Panc1 (cell line): Measurements from ENCODE around the gene RASA3. TPM values are rescaled to one million over a fixed set of nuclear protein-coding genes. Genes with fewer than 3 reads are reported as not detected.

Experiments used
- ATAC-seq: fragments of 200-7000 bp; cut with Tn5 transposase; 2 replicates; pipeline ENCODE4 v1.9.1; 2020; ENCODE audit warnings: mild to moderate bottlenecking, moderate library complexity
- BruUV-seq: library from RNA; stranded (reverse); fragments of 400-500 nt; replicated peaks from 2 replicates; lab custom pipeline; 2021; lab: Mats Ljungman, UMichigan
- CTCF ChIA-PET: fragments of 300-600 bp; sonication (Branson Sonifier 250); formaldehyde crosslinking; loops from one replicate; lab custom pipeline; 2022; ENCODE audit warnings: antibody characterized with exemption; lab: Charles Lee
- POLR2A ChIA-PET: fragments of 300-600 bp; sonication (Branson Sonifier 250); formaldehyde crosslinking; loops from one replicate; lab custom pipeline; 2022; ENCODE audit warnings: antibody characterized with exemption; lab: Charles Lee
- DNase-seq: peaks from one replicate; pipeline ENCODE4 v3.0.0-alpha.2; 2010; ENCODE audit warnings: low read depth, low spot score
- H3K27ac ChIP-seq: 2 replicates; pipeline ENCODE4 v1.5.1; 2011; ENCODE audit warnings: mild to moderate bottlenecking, low read length, inconsistent platforms
- H3K27me3 ChIP-seq: fragments of 200-500 bp; sonication (Bioruptor generic); 2 replicates; pipeline ENCODE4 v1.6.0; 2014; ENCODE audit warnings: low read length, inconsistent platforms; ENCODE audit not compliant: control insufficient read depth, insufficient read depth
- H3K36me3 ChIP-seq: fragments of 200-500 bp; sonication (Bioruptor generic); 2 replicates; pipeline ENCODE4 v1.5.1; 2014; ENCODE audit warnings: inconsistent platforms, mild to moderate bottlenecking, low read length, moderate library complexity; ENCODE audit not compliant: control insufficient read depth, insufficient read depth
- H3K4me1 ChIP-seq: 2 replicates; pipeline ENCODE4 v1.5.1; 2011; ENCODE audit warnings: inconsistent platforms, mild to moderate bottlenecking, low read length, moderate library complexity; ENCODE audit not compliant: control insufficient read depth, insufficient read depth
- H3K4me3 ChIP-seq, 2 experiments: 2 replicates each; pipeline ENCODE4 v1.5.1; 2011 to 2012; ENCODE audit warnings: low read depth in 2 of 2, low read length in 2 of 2, mild to moderate bottlenecking in 2 of 2, inconsistent platforms in 1 of 2, moderate library complexity in 1 of 2
- H3K9me3 ChIP-seq: fragments of 200-500 bp; sonication (Bioruptor generic); 2 replicates; pipeline ENCODE4 v1.5.1; 2014; ENCODE audit warnings: low read depth, mild to moderate bottlenecking, inconsistent platforms, low read length, moderate library complexity; ENCODE audit not compliant: control insufficient read depth, insufficient read depth
- POLR2AphosphoS5 ChIP-seq: IDR thresholded peaks from 2 replicates; pipeline ENCODE4 v1.6.1; 2012; ENCODE audit warnings: mild to moderate bottlenecking, low read depth, low read length, moderate library complexity
- REST ChIP-seq, 2 experiments: IDR thresholded peaks; 2 replicates each; pipeline ENCODE4 v1.6.1; 2011 to 2012; ENCODE audit warnings: low read depth in 2 of 2, control low read depth in 1 of 2, low read length in 1 of 2, mild to moderate bottlenecking in 1 of 2, moderate library complexity in 1 of 2; ENCODE audit not compliant: insufficient read depth in 1 of 2
- SIN3A ChIP-seq: IDR thresholded peaks from 2 replicates; pipeline ENCODE4 v1.6.1; 2012; ENCODE audit warnings: low read depth, mild to moderate bottlenecking, low read length, moderate library complexity, borderline replicate concordance; ENCODE audit not compliant: insufficient read depth
- TCF7L2 ChIP-seq: IDR thresholded peaks from 2 replicates; pipeline ENCODE4 v1.6.1; 2011; ENCODE audit warnings: mild to moderate bottlenecking, low read depth, low read length, inconsistent platforms
- in situ Hi-C: cut with HindIII; loops from 2 replicates; pipeline ENCODE4 v1.10.0; 2016; ENCODE audit warnings: low sequenced_read_pairs, low pct_unique_long_range_greater_than_20kb
- intact Hi-C: fragments of 100-400 bp; cut with micrococcal nuclease; formaldehyde crosslinking; loops from one replicate; pipeline ENCODE4 v1.10.0; 2022; ENCODE audit not compliant: unreplicated experiment
- total RNA-seq: library from RNA; stranded (reverse); gene quantifications from one replicate; pipeline ENCODE4 v1.2.1, GENCODE V29; 2021; ENCODE audit not compliant: unreplicated experiment
- TF ChIP-seq, protein P1 (sequence below): fragments of 450-650 bp; IDR thresholded peaks from 2 replicates; pipeline ENCODE4 v1.5.1; 2017; ENCODE audit warnings: mild to moderate bottlenecking

The RASA3 gene
- total RNA-seq, 1 experiment from 2014 or later, result 33.7 TPM

- TF ChIP-seq, protein P1, sequence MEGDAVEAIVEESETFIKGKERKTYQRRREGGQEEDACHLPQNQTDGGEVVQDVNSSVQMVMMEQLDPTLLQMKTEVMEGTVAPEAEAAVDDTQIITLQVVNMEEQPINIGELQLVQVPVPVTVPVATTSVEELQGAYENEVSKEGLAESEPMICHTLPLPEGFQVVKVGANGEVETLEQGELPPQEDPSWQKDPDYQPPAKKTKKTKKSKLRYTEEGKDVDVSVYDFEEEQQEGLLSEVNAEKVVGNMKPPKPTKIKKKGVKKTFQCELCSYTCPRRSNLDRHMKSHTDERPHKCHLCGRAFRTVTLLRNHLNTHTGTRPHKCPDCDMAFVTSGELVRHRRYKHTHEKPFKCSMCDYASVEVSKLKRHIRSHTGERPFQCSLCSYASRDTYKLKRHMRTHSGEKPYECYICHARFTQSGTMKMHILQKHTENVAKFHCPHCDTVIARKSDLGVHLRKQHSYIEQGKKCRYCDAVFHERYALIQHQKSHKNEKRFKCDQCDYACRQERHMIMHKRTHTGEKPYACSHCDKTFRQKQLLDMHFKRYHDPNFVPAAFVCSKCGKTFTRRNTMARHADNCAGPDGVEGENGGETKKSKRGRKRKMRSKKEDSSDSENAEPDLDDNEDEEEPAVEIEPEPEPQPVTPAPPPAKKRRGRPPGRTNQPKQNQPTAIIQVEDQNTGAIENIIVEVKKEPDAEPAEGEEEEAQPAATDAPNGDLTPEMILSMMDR, result no peak
- no peak for TF ChIP-seq REST (IDR thresholded peaks at IDR 0.05; ENCODE audit: insufficient read depth in 1 of 2, low read depth in 2 of 2, low read length in 1 of 2)
- no peak for TF ChIP-seq TCF7L2
- no peak for TF ChIP-seq POLR2AphosphoS5
- no peak for TF ChIP-seq SIN3A
- ChIA-PET POLR2A (no interaction called here), CTCF (no interaction called here)
- Histone ChIP-seq H3K27me3 (no peaks in the 10 kb centered on the region), H3K4me3 (no peak overlapping the region), H3K9me3 (no peaks in the 10 kb centered on the region), H3K4me1 (peaks cover under 1% of the 10 kb centered on the region; the same call in 1 of the 2 replicates), H3K36me3 (no peaks in the 10 kb centered on the region), H3K27ac (no peak overlapping the region)
- in situ Hi-C loops (no loop called here), intact Hi-C loops (loop anchor here (10.0 kb wide), 1 partner anchor 46 kb away; no protein-coding TSS in a partner anchor)
- ATAC-seq, result no peak
- no peak for DNase-seq
- BruUV-seq, result no TSS peak
Observed at GRCh38 chr13:114090476-114090875, 41.9 kb downstream of the RASA3 start.

GRCh38 chr13:114089751-114090400, 42.5 kb downstream of the RASA3 start:
- ATAC-seq, result no peak
- Histone ChIP-seq H3K4me3 (no peak overlapping the region), H3K27ac (no peak overlapping the region), H3K9me3 (no peaks in the 10 kb centered on the region), H3K4me1 (no peaks in the 10 kb centered on the region), H3K27me3 (no peaks in the 10 kb centered on the region), H3K36me3 (no peaks in the 10 kb centered on the region)
- intact Hi-C loops, result loop anchor here (10.0 kb wide), 1 partner anchor 45 kb away; no protein-coding TSS in a partner anchor
- no peak for DNase-seq
- in situ Hi-C loops, result no loop called here
- CTCF ChIA-PET, result no interaction called here
- TF ChIP-seq, protein P1, result no peak
- TF ChIP-seq REST (IDR thresholded peaks at IDR 0.05; ENCODE audit: insufficient read depth in 1 of 2, low read depth in 2 of 2, low read length in 1 of 2), result no peak
- no peak for TF ChIP-seq TCF7L2
- no peak for TF ChIP-seq POLR2AphosphoS5
- TF ChIP-seq SIN3A, result no peak
- BruUV-seq, result no TSS peak
- POLR2A ChIA-PET, result no interaction called here
